Adrenal gland (tissue), 12 donors: Measurements from ENCODE around the gene LASP1. TPM values are rescaled to one million over a fixed set of nuclear protein-coding genes. Genes with fewer than 3 reads are reported as not detected.

ENCODE experiments used
- DNase-seq, 7 donors: peaks; one replicate each; pipeline ENCODE4 v3.0.0-alpha.2; 2019 to 2020
- H3K27ac ChIP-seq, 5 donors: fragments of 200-600 bp; sonication (generic) in 4 of 5; 1 replicate in 3 of 5; 2 replicates in 2 of 5; pipeline versions ENCODE4 v1.5.1 to v1.8.0; 2016 to 2020; ENCODE audit warnings: mild to moderate bottlenecking in 1 of 5
- H3K27me3 ChIP-seq: fragments of 200-600 bp; 2 replicates; pipeline ENCODE4 v1.8.0; 2021
- H3K36me3 ChIP-seq, 2 donors: fragments of 200-600 bp; replicated peaks in 1 of 2; 1 replicate in 1 of 2; 2 replicates in 1 of 2; pipeline versions ENCODE4 v1.5.1 to v1.8.0; 2018 to 2022
- H3K4me1 ChIP-seq, 2 donors: fragments of 200-600 bp; replicated peaks in 1 of 2; 1 replicate in 1 of 2; 2 replicates in 1 of 2; pipeline versions ENCODE4 v1.5.1 to v1.8.0; 2018 to 2021
- H3K4me3 ChIP-seq, 4 donors: fragments of 200-600 bp; sonication (generic) in 3 of 4; one replicate each; pipeline ENCODE4 v1.5.1; 2016 to 2018
- H3K9me3 ChIP-seq, 3 donors: fragments of 200-600 bp; sonication (generic) in 1 of 3; replicated peaks in 1 of 3; 1 replicate in 2 of 3; 2 replicates in 1 of 3; pipeline versions ENCODE4 v1.5.1 to v1.8.0; 2016 to 2021
- CTCF ChIP-seq, 6 experiments: fragments of 450-650 bp in 4 of 6; fragments of 200-600 bp in 2 of 6; sonication (generic) in 1 of 6; IDR thresholded peaks; 1 replicate in 5 of 6; 2 replicates in 1 of 6; pipeline versions ENCODE4 v1.5.1 to v1.8.0; 2016 to 2021; ENCODE audit warnings: antibody characterized with exemption in 6 of 6, mild to moderate bottlenecking in 2 of 6, moderate library complexity in 1 of 6
- POLR2A ChIP-seq, 2 donors: fragments of 450-650 bp; IDR thresholded peaks; one replicate each; pipeline ENCODE4 v1.6.1; 2017; ENCODE audit warnings: antibody characterized with exemption in 2 of 2, mild to moderate bottlenecking in 2 of 2, moderate library complexity in 1 of 2
- WGBS, 4 donors: extraction: QIAGEN DNeasy Blood & Tissue Kit in 2 of 4; methylation state at CpG; one replicate each; pipeline versions ENCODE4 v1.1.5 to v1.1.7; 2013 to 2017; 5-methylcytosine and 5-hydroxymethylcytosine counted together
- intact Hi-C, 2 donors: fragments of 100-400 bp; cut with DNase I; formaldehyde crosslinking; loops; one replicate each; pipeline versions ENCODE4 v1.14.1 to v1.15.0; 2022 to 2023
- polyA plus RNA-seq, 3 donors: library from polyadenylated mRNA; stranded (reverse); fragments of 200-250 nt in 2 of 3; fragments of 350-450 nt in 1 of 3; fragmentation: Illumina TruSeq in 1 of 3; extraction: RNeasy Lipid Tissue Mini Kit (QIAGEN cat#74804) in 1 of 3; gene quantifications; one replicate each; pipeline ENCODE4 v1.2.3, GENCODE V29; 2013 to 2014
- total RNA-seq, 9 donors: library from RNA; depleted of rRNA in 4 of 9; stranded (reverse); fragments of >200 nt in 4 of 9; fragments of 120-200 nt in 1 of 9; fragmentation: NEBNext Ultra II Directional in 1 of 9; extraction: Animal tissue kit (Norgen Biotek cat#: 25700) in 1 of 9; gene quantifications; one replicate each; pipeline versions ENCODE4 v1.1.0 to v1.2.4, GENCODE V29; 2013 to 2023
- donor health status: healthy with polysubstance abuse.
- donor health status: Bipolar disorder and iron deficiency.
- donor health status: DM: yes; HTN: yes; CAD: no.
- donor health status: DM: no; HTN: no; CAD: no.
- donor health status: DM: no; HTN: no; CAD: no.
- donor health status: DM: yes; HTN: yes; CAD: no.

LASP1 gene
- total and polyA plus RNA-seq, 12 donors, result 36.3 to 123 (median 88.0) TPM

GRCh38 chr17:38893607-38894006 is 23.7 kb downstream of the LASP1 start:
- peak overlapping the region in 4 of 5 donors; percentile 34 to 75 (median 48) for H3K27ac ChIP-seq
- no peaks in the 10 kb centered on the region for H3K9me3 ChIP-seq
- WGBS, 4 donors, result 37 to 57% (median 46%) methylated on average over 1 to 6 of the region's 6 CpGs
- H3K36me3 ChIP-seq, result peaks cover 0 to 64% of the 10 kb centered on the region in 2 donors
- no peaks in the 10 kb centered on the region for H3K27me3 ChIP-seq
- H3K4me3 ChIP-seq, result no peak overlapping the region
- peaks cover 35 to 53% of the 10 kb centered on the region in 2 donors for H3K4me1 ChIP-seq
- peak in 5 of 7 donors; percentile 38 to 63 (median 53) for DNase-seq
- TF ChIP-seq POLR2A (IDR thresholded peaks at IDR 0.05) (no peak), CTCF (IDR thresholded peaks at IDR 0.05) (no peak)
- intact Hi-C loops, result no loop called here

- DNase-seq, result peak in 6 of 7 donors; percentile 56 to 74 (median 66)
- Histone ChIP-seq H3K9me3 (no peaks in the 10 kb centered on the region), H3K27me3 (no peaks in the 10 kb centered on the region), H3K27ac (peak overlapping the region in 3 of 5 donors; percentile 34 to 75 (median 57)), H3K36me3 (peaks cover 0 to 64% of the 10 kb centered on the region in 2 donors), H3K4me1 (peaks cover 42 to 58% of the 10 kb centered on the region in 2 donors), H3K4me3 (no peak overlapping the region)
- no peak for TF ChIP-seq POLR2A (IDR thresholded peaks at IDR 0.05)
- no peak for TF ChIP-seq CTCF (IDR thresholded peaks at IDR 0.05)
- intact Hi-C loops, result no loop called here
- WGBS, 4 donors, result 16 to 25% (median 18%) methylated on average over 7 of the region's 7 CpGs
These were observed 24.4 kb downstream of the LASP1 start for GRCh38 chr17:38894276-38894675.

- peak in 4 of 7 donors; percentile 38 to 72 (median 48) for DNase-seq
- Histone ChIP-seq H3K4me3 (no peak overlapping the region), H3K9me3 (no peaks in the 10 kb centered on the region), H3K27me3 (no peaks in the 10 kb centered on the region), H3K4me1 (peaks cover 43 to 80% of the 10 kb centered on the region in 2 donors), H3K36me3 (peaks cover 0 to 51% of the 10 kb centered on the region in 2 donors), H3K27ac (peak overlapping the region in 2 of 5 donors; percentile 38 to 49)
- 63 to 76% (median 67%) methylated on average over 13 of the region's 13 CpGs for WGBS, 4 donors
- TF ChIP-seq CTCF (IDR thresholded peaks at IDR 0.05), result no peak
- TF ChIP-seq POLR2A (IDR thresholded peaks at IDR 0.05), result no peak
- intact Hi-C loops, result no loop called here
These were observed 26.6 kb downstream of the LASP1 start for GRCh38 chr17:38896346-38896954.

GRCh38 chr17:38897176-38897575 is 27.3 kb downstream of the LASP1 start:
- peaks cover 0 to 44% of the 10 kb centered on the region in 2 donors for H3K36me3 ChIP-seq
- intact Hi-C loops, result no loop called here
- no peaks in the 10 kb centered on the region for H3K27me3 ChIP-seq
- WGBS, 4 donors, result 44 to 64% (median 56%) methylated on average over 1 to 6 of the region's 6 CpGs
- H3K4me3 ChIP-seq, result no peak overlapping the region
- no peak for TF ChIP-seq POLR2A (IDR thresholded peaks at IDR 0.05)
- TF ChIP-seq CTCF (IDR thresholded peaks at IDR 0.05), result no peak
- H3K27ac ChIP-seq, result peak overlapping the region in 3 of 5 donors; percentile 34 to 62 (median 49)
- no peaks in the 10 kb centered on the region for H3K9me3 ChIP-seq
- peaks cover 43 to 82% of the 10 kb centered on the region in 2 donors for H3K4me1 ChIP-seq
- DNase-seq, result peak in 3 of 7 donors; percentile 48 to 79 (median 49)
